ENCODE measurements around the gene CEP128.

The CEP128 gene

DNA sequence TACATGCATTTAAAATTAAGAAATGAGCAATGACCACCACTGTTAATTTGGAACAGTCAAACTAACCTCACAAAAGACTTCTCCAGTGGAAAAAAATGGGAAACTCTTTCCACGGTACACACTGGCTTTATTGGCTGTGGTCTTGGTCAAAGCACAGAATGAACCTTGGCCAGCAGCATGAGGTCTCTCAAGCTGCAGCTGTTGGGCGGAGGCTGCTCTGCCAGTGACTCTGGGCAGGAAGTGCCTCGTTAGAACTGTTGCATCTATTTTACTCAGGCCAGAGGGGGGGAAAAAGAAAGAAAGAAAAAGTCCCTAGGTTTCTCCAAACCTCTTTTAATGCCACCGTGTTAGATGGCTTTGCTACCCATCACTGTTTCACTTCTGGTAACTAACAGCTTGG, 450.4 kb downstream of the CEP128 start:
- H3K36me3 ChIP-seq (replicated peaks) = no peaks in the 10 kb centered on the region
- DNase-seq (ENCODE audit: low spot score in 2 of 2) = no peak
- H3K4me1 ChIP-seq = no peaks in the 10 kb centered on the region
- no peaks in the 10 kb centered on the region for H3K9me3 ChIP-seq
- no peaks in the 10 kb centered on the region for H3K27me3 ChIP-seq (ENCODE audit: low read depth)
- no peak overlapping the region for H3K4me3 ChIP-seq
- in situ Hi-C loops (cut with MboI; ENCODE audit: low sequenced_read_pairs) = no loop called here

DNA sequence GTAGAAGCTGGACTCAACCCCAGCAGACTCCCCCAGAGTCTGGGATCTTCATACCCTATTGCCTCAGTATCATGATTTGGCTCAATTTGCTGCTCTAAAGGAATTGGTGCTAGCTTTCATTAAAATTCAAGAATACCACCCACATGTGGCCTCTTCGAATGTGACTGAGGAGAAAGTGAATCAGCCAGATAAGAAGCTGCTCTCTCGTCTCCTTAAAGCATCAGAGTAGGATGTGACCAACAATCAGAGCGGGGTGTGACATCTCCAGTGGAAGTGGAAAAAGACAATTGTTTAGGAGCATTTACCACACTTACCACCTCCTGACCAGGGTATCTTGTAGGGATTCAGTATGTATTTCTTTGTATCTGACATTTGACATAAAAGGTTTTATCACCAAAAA, 452.0 kb downstream of the CEP128 start:
- in situ Hi-C loops (cut with MboI; ENCODE audit: low sequenced_read_pairs) = no loop called here

DNA sequence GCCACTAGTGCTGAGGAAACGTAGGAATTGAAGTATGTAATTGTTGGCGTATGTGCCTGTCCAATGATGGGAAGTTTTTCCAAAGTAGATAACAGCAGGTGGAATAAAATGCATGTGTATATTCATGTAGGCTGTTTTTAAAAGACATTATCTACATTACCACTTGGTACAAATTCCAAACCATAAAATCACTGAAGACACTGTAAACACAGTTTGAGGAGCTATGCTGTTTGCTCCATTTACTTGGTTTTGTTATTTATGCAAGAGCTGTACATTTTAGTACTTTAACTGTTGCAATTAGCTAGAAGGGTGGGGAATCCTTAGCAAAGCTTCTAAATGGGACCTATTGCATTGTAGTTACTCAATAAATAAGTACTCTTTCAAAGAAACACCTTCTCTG, 455.8 kb downstream of the CEP128 start:
- no peak for DNase-seq (ENCODE audit: low spot score in 2 of 2)
- in situ Hi-C loops (cut with MboI; ENCODE audit: low sequenced_read_pairs) = no loop called here

More for the DNA sequence above, 452.0 kb downstream of the CEP128 start:
- Histone ChIP-seq H3K4me1 (no peaks in the 10 kb centered on the region), H3K4me3 (no peak overlapping the region), H3K9me3 (no peaks in the 10 kb centered on the region), H3K36me3 (replicated peaks) (no peaks in the 10 kb centered on the region), H3K27me3 (ENCODE audit: low read depth) (no peaks in the 10 kb centered on the region)
- no peak for DNase-seq (ENCODE audit: low spot score in 2 of 2)

DNA sequence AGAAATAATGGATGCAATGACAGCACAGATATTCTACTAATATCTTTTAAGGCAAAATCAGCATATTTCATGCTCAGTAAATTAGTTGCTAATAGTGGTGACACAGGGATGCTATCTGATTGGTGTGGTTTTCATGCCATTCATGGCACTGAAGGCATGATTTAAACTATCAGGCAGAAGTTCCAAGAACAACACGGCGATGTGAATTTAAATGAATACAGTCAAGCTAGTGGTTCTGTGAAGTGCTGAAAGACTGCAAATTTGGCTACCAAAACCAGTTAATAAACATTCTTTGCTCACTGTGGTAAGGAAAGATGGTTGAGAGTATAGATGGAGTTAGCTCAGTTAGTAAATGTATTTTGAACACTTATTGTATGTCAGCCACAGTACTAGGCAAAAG, 458.2 kb downstream of the CEP128 start:
- H3K9me3 ChIP-seq = no peaks in the 10 kb centered on the region
- H3K27me3 ChIP-seq (ENCODE audit: low read depth) = no peaks in the 10 kb centered on the region
- no peaks in the 10 kb centered on the region for H3K4me1 ChIP-seq
- no peaks in the 10 kb centered on the region for H3K36me3 ChIP-seq (replicated peaks)
- no peak for DNase-seq (ENCODE audit: low spot score in 2 of 2)
- no peak overlapping the region for H3K4me3 ChIP-seq
- in situ Hi-C loops (cut with MboI; ENCODE audit: low sequenced_read_pairs) = no loop called here

More for the DNA sequence above, 455.8 kb downstream of the CEP128 start:
- Histone ChIP-seq H3K4me1 (no peaks in the 10 kb centered on the region), H3K9me3 (no peaks in the 10 kb centered on the region), H3K36me3 (replicated peaks) (no peaks in the 10 kb centered on the region), H3K27me3 (ENCODE audit: low read depth) (no peaks in the 10 kb centered on the region), H3K4me3 (no peak overlapping the region)

DNA sequence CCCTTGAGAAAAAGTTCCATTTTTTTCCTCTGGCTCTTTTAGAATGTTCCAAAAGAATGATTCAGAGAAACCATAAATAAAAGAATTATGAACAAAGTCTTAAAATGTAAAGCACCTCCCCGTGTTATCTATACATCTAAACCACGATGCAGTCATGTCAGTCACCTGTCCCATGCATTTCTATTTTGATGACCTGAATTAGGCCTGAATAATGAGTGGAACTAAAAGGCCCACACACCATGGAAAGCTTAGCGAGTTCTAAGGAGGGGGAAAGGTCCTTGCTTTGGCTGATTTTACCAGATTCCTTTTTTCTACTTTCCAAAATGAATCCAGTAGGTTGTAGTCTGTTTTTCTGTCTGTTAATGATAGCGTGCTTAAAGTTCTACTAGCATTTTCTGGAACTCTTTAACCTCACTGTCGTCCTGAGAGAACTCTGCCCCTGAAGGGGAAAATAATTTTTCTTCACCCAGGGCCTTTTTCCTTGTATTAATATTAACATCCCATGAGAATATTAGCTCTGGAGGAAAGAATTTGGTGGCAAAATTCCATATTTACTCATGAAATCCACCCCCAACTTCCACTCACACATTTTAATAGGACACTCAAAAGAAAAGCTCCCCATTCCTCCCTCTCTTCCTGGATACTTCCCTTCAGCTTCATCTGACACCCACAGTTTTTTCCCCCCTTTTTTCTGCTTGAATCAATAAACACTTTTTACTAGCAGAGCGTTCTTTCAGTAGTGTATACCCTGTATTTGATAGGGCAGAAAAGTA, 464.0 kb downstream of the CEP128 start:
- Histone ChIP-seq H3K4me1 (no peaks in the 10 kb centered on the region), H3K36me3 (replicated peaks) (no peaks in the 10 kb centered on the region), H3K9me3 (no peaks in the 10 kb centered on the region), H3K4me3 (no peak overlapping the region), H3K27me3 (ENCODE audit: low read depth) (no peaks in the 10 kb centered on the region)
- in situ Hi-C loops (cut with MboI; ENCODE audit: low sequenced_read_pairs) = no loop called here
- no peak for DNase-seq (ENCODE audit: low spot score in 2 of 2)

DNA sequence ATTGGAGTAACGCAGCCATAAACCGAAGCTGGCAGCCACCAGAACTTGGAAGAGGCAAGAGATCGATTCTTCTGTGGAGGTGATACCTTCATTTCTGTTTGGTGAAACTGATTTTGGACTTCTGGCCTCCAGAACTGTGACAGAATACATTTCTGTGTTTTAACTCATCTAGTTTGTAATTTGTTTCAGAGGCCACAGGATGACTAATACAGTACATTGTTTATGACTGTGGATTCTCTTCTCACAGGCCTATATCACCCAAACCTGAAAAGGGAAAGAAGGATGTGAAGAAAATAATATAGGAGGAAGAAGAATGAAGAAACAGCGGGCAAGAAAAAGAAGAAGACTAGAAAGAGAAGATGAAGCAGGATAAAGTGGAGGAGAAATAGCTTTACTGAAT, 466.5 kb downstream of the CEP128 start:
- H3K4me1 ChIP-seq = no peaks in the 10 kb centered on the region
- H3K36me3 ChIP-seq (replicated peaks) = no peaks in the 10 kb centered on the region
- H3K27me3 ChIP-seq (ENCODE audit: low read depth) = no peaks in the 10 kb centered on the region
- no peak overlapping the region for H3K4me3 ChIP-seq
- in situ Hi-C loops (cut with MboI; ENCODE audit: low sequenced_read_pairs) = no loop called here
- H3K9me3 ChIP-seq = no peaks in the 10 kb centered on the region
- no peak for DNase-seq (ENCODE audit: low spot score in 2 of 2)

DNA sequence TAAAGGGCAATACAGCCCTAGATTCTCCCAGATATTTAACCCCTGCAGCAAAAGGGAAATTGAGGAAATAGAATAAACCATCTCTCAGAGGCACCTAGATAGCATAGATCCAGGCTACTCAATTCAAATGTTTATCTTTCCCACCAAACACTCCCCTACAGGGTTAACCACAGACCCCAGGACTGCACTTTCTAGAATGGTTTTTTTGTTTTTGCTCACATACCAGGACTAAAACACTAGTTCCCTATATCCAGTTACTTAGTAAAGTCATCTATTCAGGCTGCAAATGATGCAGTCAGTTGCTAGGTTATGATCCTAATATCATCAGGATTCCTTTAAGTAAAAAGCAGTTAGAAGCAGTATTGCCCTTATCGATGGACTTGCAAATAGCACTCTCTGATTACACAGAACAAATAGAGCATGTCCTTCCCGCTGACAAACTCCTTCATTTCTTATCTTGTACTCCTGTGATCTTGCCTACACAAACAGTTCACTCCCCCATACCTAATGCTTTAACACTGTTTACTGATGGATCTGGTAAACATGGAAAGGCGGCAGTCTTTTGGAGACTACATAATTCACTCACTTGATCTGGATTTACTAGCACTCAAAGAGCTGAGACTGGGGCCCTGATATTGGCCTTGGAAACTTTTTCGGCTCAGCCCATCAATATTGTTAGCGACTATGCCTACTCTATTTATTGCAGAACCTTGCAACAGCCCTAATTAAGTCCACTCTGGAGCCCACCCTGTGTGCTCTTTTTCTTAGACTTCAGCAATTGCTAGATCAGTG, 473.0 kb downstream of the CEP128 start:
- Histone ChIP-seq H3K4me3 (no peak overlapping the region), H3K4me1 (no peaks in the 10 kb centered on the region), H3K27me3 (ENCODE audit: low read depth) (no peaks in the 10 kb centered on the region), H3K36me3 (replicated peaks) (no peaks in the 10 kb centered on the region), H3K9me3 (no peaks in the 10 kb centered on the region)
- in situ Hi-C loops (cut with MboI; ENCODE audit: low sequenced_read_pairs) = no loop called here
- DNase-seq (ENCODE audit: low spot score in 2 of 2) = no peak

DNA sequence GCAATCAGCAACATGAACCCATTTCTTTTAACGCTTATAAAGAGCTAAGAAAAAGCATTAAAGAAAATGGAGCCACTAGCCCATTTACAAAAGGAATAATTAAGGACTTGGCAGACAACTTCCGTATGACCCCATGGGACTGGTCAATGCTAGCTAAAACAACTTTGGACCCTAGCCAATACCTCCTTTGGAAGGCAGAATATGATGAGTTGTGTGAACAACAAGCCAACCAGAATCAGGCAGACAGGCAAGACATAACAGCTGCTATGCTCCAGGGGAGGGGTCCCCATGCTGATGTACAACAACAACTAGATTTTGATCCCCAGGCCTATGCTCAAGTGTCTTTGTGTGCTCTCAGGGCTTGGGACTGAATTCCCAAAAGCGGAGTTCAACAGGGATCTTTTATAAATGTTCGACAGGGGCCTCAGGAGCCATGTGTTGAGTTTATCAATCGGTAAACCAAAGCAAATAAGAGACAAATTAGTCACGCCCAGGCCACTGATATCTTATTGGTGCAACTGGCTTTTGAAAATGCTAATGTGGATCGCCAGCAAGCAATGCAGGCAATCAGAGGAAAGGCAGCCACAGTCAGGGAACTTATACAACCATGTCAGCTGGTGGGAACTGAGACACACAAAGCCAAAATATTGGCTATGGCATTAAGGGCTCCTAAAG, 475.9 kb downstream of the CEP128 start:
- Histone ChIP-seq H3K4me1 (no peaks in the 10 kb centered on the region), H3K9me3 (no peaks in the 10 kb centered on the region), H3K36me3 (replicated peaks) (no peaks in the 10 kb centered on the region), H3K4me3 (no peak overlapping the region), H3K27me3 (ENCODE audit: low read depth) (no peaks in the 10 kb centered on the region)
- in situ Hi-C loops (cut with MboI; ENCODE audit: low sequenced_read_pairs) = no loop called here
- no peak for DNase-seq (ENCODE audit: low spot score in 2 of 2)

DNA sequence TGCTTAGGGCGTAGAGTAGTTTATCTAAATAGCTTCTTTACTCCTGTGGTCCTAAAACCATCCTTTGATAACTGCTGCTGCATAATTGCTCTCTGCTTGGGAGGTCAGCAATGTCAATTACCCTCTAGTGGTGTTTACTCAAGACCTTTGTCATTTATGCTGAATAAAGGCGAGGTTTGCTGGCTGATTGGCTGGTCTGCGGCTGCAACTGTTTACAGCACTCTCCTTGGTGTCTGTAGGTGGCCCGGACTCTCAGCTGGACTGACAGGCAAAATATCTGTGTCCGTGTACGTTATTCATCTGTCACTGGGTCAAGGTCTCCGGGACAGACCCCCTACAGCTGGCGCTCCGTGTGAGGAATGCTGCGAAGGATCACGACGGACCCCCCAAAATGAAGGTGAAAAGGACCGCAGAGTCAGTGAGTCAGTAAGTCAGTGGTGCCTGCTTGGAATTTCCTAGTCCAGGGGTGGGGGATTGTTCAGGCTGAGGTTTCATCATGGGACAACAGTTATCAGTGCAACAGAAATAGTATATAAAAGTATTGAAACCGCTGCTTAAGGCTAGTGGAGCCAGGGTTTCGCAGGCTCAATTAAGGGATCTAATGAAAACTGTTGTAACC, 476.9 kb downstream of the CEP128 start:
- DNase-seq (ENCODE audit: low spot score in 2 of 2) = no peak
- Histone ChIP-seq H3K9me3 (no peaks in the 10 kb centered on the region), H3K36me3 (replicated peaks) (no peaks in the 10 kb centered on the region), H3K27me3 (ENCODE audit: low read depth) (no peaks in the 10 kb centered on the region), H3K4me1 (no peaks in the 10 kb centered on the region), H3K4me3 (no peak overlapping the region)
- in situ Hi-C loops (cut with MboI; ENCODE audit: low sequenced_read_pairs) = no loop called here

DNA sequence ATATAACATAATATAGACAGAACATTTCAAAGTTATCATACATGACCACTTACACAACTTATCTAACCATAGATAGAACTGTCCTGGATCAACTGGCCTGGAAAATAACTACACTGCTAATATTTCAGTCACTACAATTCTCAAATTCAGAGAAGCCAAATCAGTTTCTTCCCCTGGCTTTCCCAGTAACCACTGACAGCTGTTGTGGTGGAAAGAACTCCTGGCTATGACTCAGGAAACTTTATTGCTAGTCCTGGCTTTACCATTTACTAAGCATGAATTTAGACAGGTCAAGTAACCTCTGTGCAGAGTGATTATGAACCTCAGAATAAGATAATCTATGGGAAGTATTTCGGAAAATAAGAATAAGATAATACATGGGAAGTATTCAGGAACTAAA, 485.3 kb downstream of the CEP128 start:
- H3K4me1 ChIP-seq = no peaks in the 10 kb centered on the region
- no peak for DNase-seq (ENCODE audit: low spot score in 2 of 2)

DNA sequence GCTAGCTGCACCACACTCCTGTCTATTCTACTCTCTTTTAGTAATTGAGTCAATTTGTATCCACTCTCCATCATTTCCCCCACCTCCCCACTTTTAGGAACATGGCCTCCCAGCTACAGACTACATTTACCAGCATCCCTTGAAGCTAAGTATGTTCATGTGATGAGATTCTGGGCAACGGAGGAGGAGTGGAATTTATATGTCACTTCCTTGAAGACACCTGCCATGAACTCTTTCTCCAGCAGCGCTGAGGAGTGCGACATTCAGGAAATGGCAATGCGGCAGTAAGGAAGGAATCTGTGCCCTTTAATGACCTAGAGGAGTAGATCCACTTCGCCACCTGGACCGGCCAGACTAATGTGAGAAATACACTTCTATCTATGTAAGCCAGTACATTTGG, 486.5 kb downstream of the CEP128 start:
- Histone ChIP-seq H3K36me3 (replicated peaks) (no peaks in the 10 kb centered on the region), H3K4me3 (no peak overlapping the region), H3K9me3 (no peaks in the 10 kb centered on the region), H3K4me1 (no peaks in the 10 kb centered on the region), H3K27me3 (ENCODE audit: low read depth) (no peaks in the 10 kb centered on the region)
- DNase-seq (ENCODE audit: low spot score in 2 of 2) = no peak
- in situ Hi-C loops (cut with MboI; ENCODE audit: low sequenced_read_pairs) = no loop called here

More for the DNA sequence above, 485.3 kb downstream of the CEP128 start:
- in situ Hi-C loops (cut with MboI; ENCODE audit: low sequenced_read_pairs) = no loop called here
- Histone ChIP-seq H3K9me3 (no peaks in the 10 kb centered on the region), H3K27me3 (ENCODE audit: low read depth) (no peaks in the 10 kb centered on the region), H3K36me3 (replicated peaks) (no peaks in the 10 kb centered on the region), H3K4me3 (no peak overlapping the region)

DNA sequence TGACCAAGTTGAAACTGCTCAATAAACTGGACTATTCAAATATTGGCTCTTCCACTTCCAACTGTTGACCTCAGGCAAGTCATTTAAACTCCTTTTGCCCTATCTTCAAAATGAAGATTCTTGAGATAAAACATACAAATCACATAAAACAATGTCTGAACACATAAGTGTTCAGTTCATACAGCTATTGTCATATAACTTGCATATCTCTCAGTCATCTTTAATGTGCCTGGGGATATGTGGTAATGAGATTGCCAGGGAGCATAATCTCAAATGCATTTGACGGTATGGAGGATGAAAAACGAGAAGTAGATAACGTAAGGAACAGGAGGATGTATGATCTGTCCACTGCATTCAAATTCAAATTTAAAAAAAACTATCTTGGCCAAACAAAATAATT, 493.3 kb downstream of the CEP128 start:
- Histone ChIP-seq H3K9me3 (no peaks in the 10 kb centered on the region), H3K4me3 (no peak overlapping the region), H3K27me3 (ENCODE audit: low read depth) (no peaks in the 10 kb centered on the region), H3K36me3 (replicated peaks) (no peaks in the 10 kb centered on the region), H3K4me1 (no peaks in the 10 kb centered on the region)
- DNase-seq (ENCODE audit: low spot score in 2 of 2) = no peak
- in situ Hi-C loops (cut with MboI; ENCODE audit: low sequenced_read_pairs) = no loop called here

DNA sequence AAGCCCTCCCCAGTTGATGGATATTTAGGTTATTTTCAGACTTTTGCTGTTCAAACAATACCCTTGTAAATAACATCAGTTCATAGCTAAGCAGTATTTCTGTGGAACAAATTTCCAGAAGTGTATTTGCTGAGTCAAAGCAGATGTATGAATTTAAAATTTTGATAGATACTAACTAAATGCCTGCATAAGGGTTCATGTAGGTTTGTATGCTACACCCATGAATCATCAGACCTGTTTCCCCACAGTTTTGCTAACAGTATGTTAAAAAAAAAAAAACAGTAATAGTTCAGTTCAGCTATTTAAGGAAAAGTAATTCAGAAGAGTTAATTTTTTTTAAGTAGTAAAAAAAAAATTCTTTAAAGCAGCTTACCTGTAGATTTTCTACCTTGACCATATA, 494.1 kb downstream of the CEP128 start:
- in situ Hi-C loops (cut with MboI; ENCODE audit: low sequenced_read_pairs) = no loop called here
- no peaks in the 10 kb centered on the region for H3K36me3 ChIP-seq (replicated peaks)
- DNase-seq (ENCODE audit: low spot score in 2 of 2) = no peak
- no peaks in the 10 kb centered on the region for H3K27me3 ChIP-seq (ENCODE audit: low read depth)
- H3K4me3 ChIP-seq = no peak overlapping the region
- no peaks in the 10 kb centered on the region for H3K9me3 ChIP-seq
- H3K4me1 ChIP-seq = no peaks in the 10 kb centered on the region

All from HAP-1 (cell line).